GM12875 (cell line): Measurements from ENCODE around the gene CES5A.

Source experiments
- H3K4me3 ChIP-seq: one replicate; pipeline ENCODE4 v1.5.1; 2011; ENCODE audit warnings: low read depth, low read length, control low read depth
- TF ChIP-seq, protein P1 (sequence below): IDR thresholded peaks from 2 replicates; pipeline ENCODE4 v1.5.1; 2011; ENCODE audit warnings: low read depth, mild to moderate bottlenecking, control low read depth, inconsistent platforms, low read length, moderate library complexity, borderline replicate concordance; ENCODE audit not compliant: insufficient read depth

CES5A gene

DNA sequence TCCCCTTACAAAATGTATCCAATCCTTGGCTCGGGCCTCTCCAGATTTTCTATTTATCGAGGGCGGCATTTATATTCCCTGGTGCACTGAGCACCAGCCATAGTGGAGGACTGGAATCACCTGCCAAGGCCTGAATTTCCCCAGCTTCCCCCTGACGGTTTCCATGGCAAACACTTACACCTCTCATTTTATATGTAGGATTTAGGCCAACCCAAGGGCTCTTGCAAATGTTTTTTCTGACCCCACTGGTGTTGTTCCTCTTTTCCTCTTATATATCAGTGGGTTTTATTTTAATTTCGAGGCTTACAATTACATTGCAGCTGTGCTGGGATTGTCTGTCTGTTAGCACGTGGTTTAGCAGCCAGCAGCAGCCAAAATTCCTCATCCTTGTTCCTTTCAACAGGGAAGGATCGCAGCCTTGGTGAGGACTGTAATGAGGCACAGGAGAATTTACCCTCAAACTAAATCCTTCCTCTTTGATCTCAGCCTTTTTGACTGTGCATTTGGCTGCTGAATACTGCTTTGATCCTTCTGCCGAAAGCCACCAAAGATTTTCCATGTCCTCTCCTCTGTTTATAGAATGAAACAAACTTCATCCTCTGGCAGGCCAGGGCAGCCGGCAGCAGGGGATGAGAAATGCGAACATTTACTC lies 26.5 kb upstream of the CES5A start:
- TF ChIP-seq, protein P1, sequence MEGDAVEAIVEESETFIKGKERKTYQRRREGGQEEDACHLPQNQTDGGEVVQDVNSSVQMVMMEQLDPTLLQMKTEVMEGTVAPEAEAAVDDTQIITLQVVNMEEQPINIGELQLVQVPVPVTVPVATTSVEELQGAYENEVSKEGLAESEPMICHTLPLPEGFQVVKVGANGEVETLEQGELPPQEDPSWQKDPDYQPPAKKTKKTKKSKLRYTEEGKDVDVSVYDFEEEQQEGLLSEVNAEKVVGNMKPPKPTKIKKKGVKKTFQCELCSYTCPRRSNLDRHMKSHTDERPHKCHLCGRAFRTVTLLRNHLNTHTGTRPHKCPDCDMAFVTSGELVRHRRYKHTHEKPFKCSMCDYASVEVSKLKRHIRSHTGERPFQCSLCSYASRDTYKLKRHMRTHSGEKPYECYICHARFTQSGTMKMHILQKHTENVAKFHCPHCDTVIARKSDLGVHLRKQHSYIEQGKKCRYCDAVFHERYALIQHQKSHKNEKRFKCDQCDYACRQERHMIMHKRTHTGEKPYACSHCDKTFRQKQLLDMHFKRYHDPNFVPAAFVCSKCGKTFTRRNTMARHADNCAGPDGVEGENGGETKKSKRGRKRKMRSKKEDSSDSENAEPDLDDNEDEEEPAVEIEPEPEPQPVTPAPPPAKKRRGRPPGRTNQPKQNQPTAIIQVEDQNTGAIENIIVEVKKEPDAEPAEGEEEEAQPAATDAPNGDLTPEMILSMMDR: no peak
- H3K4me3 ChIP-seq: no peak overlapping the region

DNA sequence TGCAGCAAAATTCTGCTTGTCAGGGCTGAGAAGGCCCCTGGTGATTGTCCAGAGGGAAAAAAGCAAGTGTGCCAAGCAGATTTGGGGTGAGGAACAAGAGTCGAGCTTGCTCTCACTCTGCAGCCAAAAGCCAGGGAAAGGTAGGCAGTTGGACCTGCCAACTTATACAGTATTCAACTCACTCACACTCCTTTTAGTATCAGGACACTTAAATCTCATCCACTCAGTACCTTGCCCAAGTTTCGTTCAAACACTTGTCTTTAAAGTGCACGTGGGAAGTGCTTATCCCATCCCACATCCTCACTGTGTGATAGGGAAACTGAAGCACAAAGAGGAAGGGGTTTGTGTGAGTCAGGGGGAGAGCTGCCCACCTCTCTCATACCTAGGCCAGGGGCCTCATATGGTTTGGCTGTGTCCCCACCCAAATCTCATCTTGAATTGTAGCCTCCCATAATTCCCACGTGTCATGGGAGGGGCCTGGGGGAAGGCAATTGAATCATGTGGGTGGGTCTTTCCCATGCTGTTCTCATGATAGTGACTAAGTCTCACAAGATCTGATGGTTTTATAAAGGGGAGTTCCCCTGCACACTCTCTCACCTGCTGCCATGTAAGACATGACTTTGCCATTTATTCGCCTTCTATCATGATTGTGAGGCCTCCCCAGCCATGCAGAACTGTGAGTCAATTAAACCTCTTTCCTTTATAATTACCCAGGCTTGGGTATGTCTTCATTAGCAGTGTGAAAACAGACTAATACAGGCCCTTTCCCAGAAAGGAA lies 25.6 kb upstream of the CES5A start:
- TF ChIP-seq, protein P1: no peak
- H3K4me3 ChIP-seq: no peak overlapping the region

DNA sequence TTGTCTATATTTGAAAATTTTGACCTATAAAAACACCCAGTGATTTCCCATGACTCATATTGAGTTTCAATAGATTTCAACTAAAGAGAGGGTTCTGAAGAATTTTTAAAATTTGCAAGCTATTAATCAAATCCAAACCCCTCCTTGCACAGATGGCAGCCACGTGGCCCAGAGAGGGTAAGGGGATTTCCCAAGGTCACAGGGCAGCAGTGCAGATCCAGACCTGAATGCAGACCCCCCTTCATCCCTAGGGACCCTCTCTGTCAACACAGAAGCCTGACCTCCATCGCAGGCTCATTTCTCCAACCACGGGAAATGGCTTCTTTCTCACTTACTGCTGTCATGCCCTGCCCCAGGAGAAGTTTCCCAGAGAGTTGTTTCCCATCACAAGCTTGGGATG lies 24.7 kb upstream of the CES5A start:
- no peak overlapping the region for H3K4me3 ChIP-seq
- TF ChIP-seq, protein P1: no peak

DNA sequence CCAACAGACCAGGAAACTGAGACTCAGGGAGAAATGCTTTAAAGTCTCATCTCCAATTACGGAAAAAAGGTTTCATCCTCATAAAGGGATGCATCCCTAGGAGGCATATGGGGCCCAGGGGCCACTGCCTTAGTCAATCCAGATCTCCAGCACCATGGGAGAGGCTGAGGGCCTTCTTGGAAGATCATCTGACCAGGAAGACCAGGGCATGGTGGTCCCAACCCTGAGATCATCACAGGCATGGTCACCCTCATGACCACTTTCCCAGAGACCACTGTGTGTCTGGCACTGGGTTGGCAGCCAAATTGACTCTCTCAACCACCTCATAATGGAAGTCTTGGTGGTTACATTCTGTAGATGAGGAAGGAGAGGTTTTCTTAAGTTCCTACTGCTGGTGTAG lies 23.4 kb upstream of the CES5A start:
- TF ChIP-seq, protein P1: no peak
- H3K4me3 ChIP-seq: no peak overlapping the region

DNA sequence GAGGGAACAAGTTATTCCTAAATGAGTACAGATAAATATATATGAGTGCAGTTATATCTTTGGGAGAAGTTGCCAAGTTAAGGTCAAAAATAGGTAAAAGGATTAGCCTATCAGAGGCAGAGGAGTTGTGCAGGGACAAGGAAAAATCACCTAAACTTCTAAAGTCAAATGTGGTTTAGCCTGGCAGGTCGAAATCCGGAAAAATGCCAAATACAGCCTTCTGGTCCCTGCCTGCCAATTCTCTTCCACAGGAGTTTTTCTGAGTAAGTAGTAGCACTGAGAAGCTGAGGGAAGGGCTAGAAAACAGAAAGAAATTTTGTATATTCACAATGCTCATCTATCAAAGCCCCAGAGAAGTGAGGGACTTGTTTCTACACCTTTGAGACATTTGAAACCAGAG lies 17.6 kb upstream of the CES5A start:
- TF ChIP-seq, protein P1: no peak
- H3K4me3 ChIP-seq: no peak overlapping the region

DNA sequence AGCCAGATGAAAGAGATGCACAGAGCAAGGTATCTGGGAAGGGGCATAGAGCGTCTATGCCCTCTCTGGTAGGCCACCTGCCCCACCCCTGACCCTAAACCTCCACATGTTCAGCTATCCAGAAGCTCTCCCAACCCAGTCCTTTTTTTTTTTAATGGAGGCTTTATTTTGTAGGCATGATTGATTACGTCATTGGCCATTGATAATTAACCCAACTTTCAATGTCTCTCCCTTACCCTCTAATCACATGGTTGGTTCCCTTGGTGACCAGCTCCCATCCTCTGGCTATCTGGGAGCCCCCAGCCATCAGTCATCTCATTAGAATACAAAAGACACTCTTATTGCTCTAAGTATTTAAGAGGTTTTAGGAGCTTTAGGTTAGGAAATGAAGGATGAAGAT lies 14.3 kb upstream of the CES5A start:
- H3K4me3 ChIP-seq: no peak overlapping the region
- TF ChIP-seq, protein P1: no peak

DNA sequence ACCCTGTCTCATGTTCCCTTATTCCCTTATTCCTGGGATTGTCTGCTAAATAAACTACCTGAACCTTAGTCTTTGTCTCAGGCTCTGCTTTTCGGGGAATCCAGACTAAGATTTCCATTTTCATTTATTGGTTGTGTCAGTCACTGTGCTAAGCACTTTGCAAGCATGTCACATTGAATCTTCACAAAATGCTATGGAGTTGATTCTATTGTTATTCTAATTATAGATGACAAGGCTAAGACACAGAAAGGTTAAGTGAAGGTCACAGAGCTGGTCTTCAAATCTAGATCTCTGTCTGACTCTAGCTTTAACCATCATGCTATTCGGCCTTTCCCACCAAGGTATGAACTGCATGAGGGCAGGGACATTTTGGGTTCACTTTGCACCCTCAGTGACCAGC lies 13.4 kb upstream of the CES5A start:
- H3K4me3 ChIP-seq: no peak overlapping the region
- TF ChIP-seq, protein P1: no peak
